Uterus (tissue), 4 donors: ENCODE data around the gene CACNA1E. TPM values are rescaled to one million over a fixed set of nuclear protein-coding genes. Genes with fewer than 3 reads are reported as not detected.

Experiments used
- DNase-seq, 2 donors: peaks; one replicate each; pipeline ENCODE4 v3.0.0-alpha.2; 2019 to 2020
- H3K27ac ChIP-seq, 2 donors: fragments of 200-600 bp; sonication (generic); 1 replicate in 1 of 2; 2 replicates in 1 of 2; pipeline ENCODE4 v1.5.1; 2016 to 2018
- H3K27me3 ChIP-seq, 2 donors: fragments of 200-600 bp; sonication (generic); one replicate each; pipeline ENCODE4 v1.5.1; 2018 to 2019; ENCODE audit warnings: control low read depth in 1 of 2
- H3K36me3 ChIP-seq, 2 donors: fragments of 200-600 bp; sonication (generic); one replicate each; pipeline ENCODE4 v1.5.1; 2019; ENCODE audit warnings: control low read depth in 1 of 2
- H3K4me1 ChIP-seq, 2 donors: fragments of 200-600 bp; sonication (generic); one replicate each; pipeline ENCODE4 v1.5.1; 2018 to 2019; ENCODE audit warnings: control low read depth in 1 of 2
- H3K4me3 ChIP-seq, 2 donors: fragments of 200-600 bp; sonication (generic); 1 replicate in 1 of 2; 2 replicates in 1 of 2; pipeline ENCODE4 v1.5.1; 2018 to 2019; ENCODE audit warnings: mild to moderate bottlenecking in 1 of 2
- H3K9me3 ChIP-seq, 2 donors: fragments of 200-600 bp; sonication (generic); one replicate each; pipeline ENCODE4 v1.5.1; 2019; ENCODE audit warnings: control low read depth in 1 of 2
- POLR2A ChIP-seq, 2 donors: fragments of 450-650 bp; IDR thresholded peaks; one replicate each; pipeline ENCODE4 v1.6.1; 2016; ENCODE audit warnings: antibody characterized with exemption in 2 of 2, mild to moderate bottlenecking in 1 of 2, moderate library complexity in 1 of 2
- intact Hi-C: fragments of 100-400 bp; cut with DNase I; formaldehyde crosslinking; loops from one replicate; pipeline ENCODE4 v1.15.1; 2023; ENCODE audit warnings: low total_unique reads
- total RNA-seq, 4 donors: library from RNA; depleted of rRNA in 3 of 4; stranded (reverse); fragments of >200 nt in 3 of 4; gene quantifications; one replicate each; pipeline versions ENCODE4 v1.1.0 to v1.2.4, GENCODE V29; 2014 to 2023
- TF ChIP-seq, protein P1 (sequence below), 4 experiments: fragments of 200-600 bp in 2 of 4; fragments of 450-650 bp in 2 of 4; sonication (generic) in 2 of 4; IDR thresholded peaks; one replicate each; pipeline ENCODE4 v1.5.1; 2016 to 2019; ENCODE audit warnings: antibody characterized with exemption in 4 of 4, mild to moderate bottlenecking in 2 of 4, moderate library complexity in 1 of 4
- donor health status: DM: yes; HTN: yes; CAD: no.

The CACNA1E gene
- total RNA-seq, 4 donors from 2014 or later = 0.12 to 3.4 TPM; not detected in 2

DNA sequence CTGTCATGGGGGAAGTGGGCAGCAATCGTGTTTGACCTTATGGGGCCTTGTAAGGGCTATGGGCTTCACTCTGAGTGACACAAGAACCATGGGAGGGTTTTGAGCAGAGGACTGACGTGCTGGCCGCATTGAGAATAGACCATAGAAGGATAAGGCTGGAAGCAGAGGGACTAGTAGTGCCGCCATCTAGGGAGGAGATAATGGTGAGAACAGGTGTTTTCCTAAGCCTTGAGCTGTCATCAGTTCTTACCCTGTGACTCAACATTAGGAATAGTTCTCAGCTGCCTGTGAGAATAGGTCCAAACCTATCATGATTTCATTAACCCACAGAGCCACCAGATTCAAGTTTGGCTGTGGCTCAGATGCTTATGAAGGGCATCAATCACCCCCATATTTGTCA is 228.5 kb downstream of the CACNA1E start:
- Histone ChIP-seq H3K9me3 (no peaks in the 10 kb centered on the region), H3K4me3 (no peak overlapping the region), H3K36me3 (no peaks in the 10 kb centered on the region), H3K27ac (no peak overlapping the region), H3K27me3 (no peaks in the 10 kb centered on the region), H3K4me1 (no peaks in the 10 kb centered on the region)
- intact Hi-C loops = no loop called here
- DNase-seq = no peak
- TF ChIP-seq, protein P1, sequence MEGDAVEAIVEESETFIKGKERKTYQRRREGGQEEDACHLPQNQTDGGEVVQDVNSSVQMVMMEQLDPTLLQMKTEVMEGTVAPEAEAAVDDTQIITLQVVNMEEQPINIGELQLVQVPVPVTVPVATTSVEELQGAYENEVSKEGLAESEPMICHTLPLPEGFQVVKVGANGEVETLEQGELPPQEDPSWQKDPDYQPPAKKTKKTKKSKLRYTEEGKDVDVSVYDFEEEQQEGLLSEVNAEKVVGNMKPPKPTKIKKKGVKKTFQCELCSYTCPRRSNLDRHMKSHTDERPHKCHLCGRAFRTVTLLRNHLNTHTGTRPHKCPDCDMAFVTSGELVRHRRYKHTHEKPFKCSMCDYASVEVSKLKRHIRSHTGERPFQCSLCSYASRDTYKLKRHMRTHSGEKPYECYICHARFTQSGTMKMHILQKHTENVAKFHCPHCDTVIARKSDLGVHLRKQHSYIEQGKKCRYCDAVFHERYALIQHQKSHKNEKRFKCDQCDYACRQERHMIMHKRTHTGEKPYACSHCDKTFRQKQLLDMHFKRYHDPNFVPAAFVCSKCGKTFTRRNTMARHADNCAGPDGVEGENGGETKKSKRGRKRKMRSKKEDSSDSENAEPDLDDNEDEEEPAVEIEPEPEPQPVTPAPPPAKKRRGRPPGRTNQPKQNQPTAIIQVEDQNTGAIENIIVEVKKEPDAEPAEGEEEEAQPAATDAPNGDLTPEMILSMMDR (IDR thresholded peaks at IDR 0.05) = no peak
- TF ChIP-seq POLR2A (IDR thresholded peaks at IDR 0.05) = no peak

DNA sequence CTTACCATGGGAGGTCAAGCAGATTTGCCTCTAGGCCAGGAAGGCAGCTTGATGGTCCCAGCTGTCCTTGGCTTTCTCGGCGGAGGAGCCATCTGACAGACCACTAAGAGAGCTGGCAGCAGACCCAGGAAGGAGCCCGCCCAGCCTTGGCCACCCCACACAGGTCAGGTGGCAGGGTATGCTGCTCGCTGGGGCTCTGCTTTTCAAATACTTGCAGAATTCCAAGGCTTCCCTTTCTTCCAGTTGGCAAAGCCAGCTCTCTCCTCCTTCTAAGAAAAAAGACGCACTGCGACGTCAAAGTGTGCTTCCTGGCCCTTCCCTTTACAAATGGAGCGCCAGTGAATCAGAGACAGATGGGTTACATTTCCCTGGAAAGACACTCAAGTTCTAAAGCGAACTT is 229.4 kb downstream of the CACNA1E start:
- DNase-seq = no peak
- no peak for TF ChIP-seq POLR2A (IDR thresholded peaks at IDR 0.05)
- TF ChIP-seq, protein P1 (IDR thresholded peaks at IDR 0.05) = no peak
- H3K4me3 ChIP-seq = no peak overlapping the region
- no peaks in the 10 kb centered on the region for H3K9me3 ChIP-seq
- H3K4me1 ChIP-seq = no peaks in the 10 kb centered on the region
- no peaks in the 10 kb centered on the region for H3K36me3 ChIP-seq
- intact Hi-C loops = no loop called here
- no peaks in the 10 kb centered on the region for H3K27me3 ChIP-seq
- no peak overlapping the region for H3K27ac ChIP-seq

DNA sequence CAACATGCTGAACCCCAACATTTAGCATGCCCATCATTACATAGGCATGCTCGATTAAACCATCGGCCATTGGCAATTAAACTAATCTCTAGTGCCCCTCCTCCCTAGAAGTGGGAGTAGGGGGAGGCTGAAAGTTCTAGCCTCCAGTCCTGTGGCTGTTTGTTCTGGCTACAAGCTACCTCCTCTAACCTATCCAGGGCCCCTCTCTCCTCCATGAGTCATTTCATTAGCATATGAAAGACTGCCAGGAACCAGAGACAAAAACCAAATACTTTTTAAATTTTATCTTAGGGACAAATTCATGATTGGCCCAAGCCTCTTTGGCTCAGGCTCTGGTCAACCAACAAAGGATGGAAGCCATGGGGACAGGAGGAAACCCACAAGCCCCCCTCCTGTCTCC is 231.1 kb downstream of the CACNA1E start:
- Histone ChIP-seq H3K9me3 (no peaks in the 10 kb centered on the region), H3K4me1 (no peaks in the 10 kb centered on the region), H3K27ac (no peak overlapping the region), H3K4me3 (no peak overlapping the region), H3K27me3 (no peaks in the 10 kb centered on the region), H3K36me3 (no peaks in the 10 kb centered on the region)
- intact Hi-C loops = no loop called here
- DNase-seq = no peak
- TF ChIP-seq POLR2A (IDR thresholded peaks at IDR 0.05) = no peak

DNA sequence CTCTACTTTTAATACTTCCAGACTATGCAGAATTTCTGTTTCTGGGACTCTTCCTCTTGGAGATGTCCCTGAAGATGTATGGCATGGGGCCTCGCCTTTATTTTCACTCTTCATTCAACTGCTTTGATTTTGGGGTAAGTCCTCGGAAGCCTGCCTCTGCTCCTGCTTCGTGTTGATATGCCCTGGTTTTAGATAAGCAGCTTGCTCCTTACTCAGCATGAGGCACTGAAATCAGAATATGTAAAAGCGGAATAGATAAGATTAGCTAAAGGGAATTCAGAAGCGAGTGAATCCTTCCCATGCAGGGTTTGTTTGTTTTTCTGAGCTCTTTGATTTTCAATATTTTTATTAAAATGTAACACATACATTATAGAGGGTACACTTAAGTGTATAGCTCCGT is 234.7 kb downstream of the CACNA1E start:
- intact Hi-C loops = no loop called here

DNA sequence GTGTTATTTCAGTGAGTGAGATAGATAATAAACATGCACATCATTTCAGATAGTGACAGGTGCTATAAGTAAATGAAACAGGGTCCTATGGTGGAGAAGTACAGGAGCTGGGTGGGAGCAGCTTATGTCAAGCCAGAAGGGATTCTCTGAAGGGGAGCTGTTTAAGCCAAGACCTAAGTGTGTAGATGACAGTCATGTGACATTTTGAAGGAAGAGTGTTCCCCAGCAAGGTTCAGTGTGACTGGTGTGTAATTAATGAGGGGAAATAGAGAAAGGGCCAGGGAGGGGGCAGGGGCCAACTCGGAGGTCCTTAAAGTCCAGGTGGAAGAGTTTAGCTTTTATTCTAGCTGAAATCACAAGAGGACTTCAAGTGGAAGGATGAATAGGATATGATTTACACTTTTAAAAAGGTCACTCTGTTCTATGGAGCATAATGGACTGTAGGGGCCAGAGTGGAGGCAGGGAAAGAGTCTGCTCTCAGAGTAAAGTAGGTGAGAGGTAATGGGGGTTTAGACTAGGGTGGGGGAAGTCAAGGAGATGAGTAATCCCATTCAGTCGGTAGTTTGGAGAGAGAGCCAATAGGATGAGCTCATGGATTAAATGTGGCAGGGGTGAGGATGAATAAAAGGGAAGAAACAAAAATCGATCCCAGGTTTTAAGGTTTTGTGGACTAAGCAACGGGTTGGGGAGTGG is 243.1 kb downstream of the CACNA1E start:
- DNase-seq = no peak
- H3K27me3 ChIP-seq = no peaks in the 10 kb centered on the region
- intact Hi-C loops = no loop called here
- no peak for TF ChIP-seq POLR2A (IDR thresholded peaks at IDR 0.05)
- TF ChIP-seq, protein P1 (IDR thresholded peaks at IDR 0.05) = no peak
- no peaks in the 10 kb centered on the region for H3K36me3 ChIP-seq
- no peaks in the 10 kb centered on the region for H3K9me3 ChIP-seq
- no peaks in the 10 kb centered on the region for H3K4me1 ChIP-seq
- no peak overlapping the region for H3K27ac ChIP-seq
- H3K4me3 ChIP-seq = no peak overlapping the region

More for the DNA sequence above, 234.7 kb downstream of the CACNA1E start:
- Histone ChIP-seq H3K4me3 (no peak overlapping the region), H3K27me3 (no peaks in the 10 kb centered on the region), H3K4me1 (no peaks in the 10 kb centered on the region), H3K36me3 (no peaks in the 10 kb centered on the region), H3K9me3 (no peaks in the 10 kb centered on the region), H3K27ac (no peak overlapping the region)
- TF ChIP-seq POLR2A (IDR thresholded peaks at IDR 0.05) = no peak
- TF ChIP-seq, protein P1 (IDR thresholded peaks at IDR 0.05) = no peak
- no peak for DNase-seq
